NCI-H1417 treated with DMSO at 0.1 percent for 48 hours (cell line): Measurements from ENCODE around the gene HCFC2.

ENCODE experiments used
- DNase-seq: peaks from one replicate; lab custom pipeline; 2025; lab: John Stamatoyannopoulos, UW

Gene HCFC2

DNA sequence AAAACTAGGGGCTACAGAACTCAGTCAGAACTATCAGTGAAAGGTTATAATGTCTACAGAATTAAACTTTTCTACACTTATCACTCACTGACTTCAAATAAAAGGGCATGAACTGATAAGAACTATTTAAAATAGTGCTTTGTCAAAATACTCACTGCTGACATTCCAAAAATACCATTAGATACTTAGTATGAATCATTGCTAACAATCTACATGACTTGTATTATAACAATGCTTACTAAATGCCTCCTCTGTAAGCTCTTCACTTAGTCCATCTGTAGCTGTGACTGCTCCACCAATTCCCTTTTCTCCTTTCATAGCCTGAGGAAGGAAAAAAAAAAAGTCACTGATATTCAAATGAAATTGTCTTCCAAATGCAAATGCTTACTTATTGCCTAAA, 56.7 kb downstream of the HCFC2 start:
- no peak for DNase-seq

- DNase-seq, result no peak
These were observed 58.0 kb downstream of the HCFC2 start for GRCh38 chr12:104122298-104122697.

GRCh38 chr12:104126548-104126947, 62.2 kb downstream of the HCFC2 start:
- no peak for DNase-seq

- no peak for DNase-seq
These were observed 66.4 kb downstream of the HCFC2 start for GRCh38 chr12:104130760-104131159.

DNA sequence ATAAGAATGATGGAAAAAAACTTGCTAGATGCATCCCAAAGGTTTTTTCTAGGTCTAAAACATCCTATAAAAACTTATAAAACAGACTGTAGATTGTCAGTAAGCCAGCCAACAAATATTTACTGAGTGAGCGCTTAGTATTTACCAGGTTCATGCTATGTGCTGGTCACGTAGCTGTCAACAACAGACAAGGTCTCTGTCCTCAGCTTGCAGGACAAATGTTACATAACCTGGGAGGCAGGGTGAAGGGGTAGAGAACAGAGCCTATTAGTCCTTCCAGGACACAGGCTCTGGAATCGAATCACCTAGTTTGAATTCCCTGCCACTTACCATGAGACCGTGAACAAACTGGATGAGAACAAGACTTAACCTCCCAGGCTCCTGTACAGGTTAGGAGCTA, 67.3 kb downstream of the HCFC2 start:
- no peak for DNase-seq

- DNase-seq, result peak; percentile 67
These were observed 68.1 kb downstream of the HCFC2 start for GRCh38 chr12:104132351-104132956.

- DNase-seq, result no peak
These were observed 69.0 kb downstream of the HCFC2 start for GRCh38 chr12:104133321-104133720.

GRCh38 chr12:104133866-104134265, 69.5 kb downstream of the HCFC2 start:
- DNase-seq, result no peak

GRCh38 chr12:104134882-104135281, 70.6 kb downstream of the HCFC2 start:
- DNase-seq, result no peak

- no peak for DNase-seq
These were observed 72.2 kb downstream of the HCFC2 start for GRCh38 chr12:104136577-104136976.

- DNase-seq, result no peak
These were observed 72.9 kb downstream of the HCFC2 start for GRCh38 chr12:104137001-104137901.

GRCh38 chr12:104137902-104138796, 73.8 kb downstream of the HCFC2 start, which contains the start of gene NFYB:
NFYB (minus strand) TSS chr12:104138210; CDS start chr12:104135453, 2,757 bp downstream.
- DNase-seq, result peak; percentile 92

- DNase-seq, result no peak
These were observed 74.4 kb downstream of the HCFC2 start for GRCh38 chr12:104138797-104139152.

DNA sequence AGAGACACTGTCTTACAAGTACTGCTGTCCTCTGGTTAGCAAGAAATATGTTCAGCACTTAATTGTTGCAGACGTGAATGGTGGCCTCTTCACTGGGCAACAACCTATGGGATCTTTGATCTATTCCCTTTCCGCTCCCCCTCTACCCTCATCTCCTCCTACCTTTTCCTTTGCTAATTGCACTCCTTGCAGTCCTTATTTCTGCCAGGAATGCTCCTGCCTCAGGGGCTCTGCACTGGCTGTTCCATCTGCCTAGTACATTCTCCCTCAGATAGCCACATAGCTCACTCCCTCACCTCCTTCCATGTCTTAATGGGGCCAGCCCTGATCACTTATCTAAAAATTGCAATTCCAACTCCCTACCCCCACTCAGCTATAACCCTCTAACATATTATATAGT, 78.2 kb downstream of the HCFC2 start:
- DNase-seq, result no peak

GRCh38 chr12:104143002-104143401, 78.7 kb downstream of the HCFC2 start:
- DNase-seq, result no peak

DNA sequence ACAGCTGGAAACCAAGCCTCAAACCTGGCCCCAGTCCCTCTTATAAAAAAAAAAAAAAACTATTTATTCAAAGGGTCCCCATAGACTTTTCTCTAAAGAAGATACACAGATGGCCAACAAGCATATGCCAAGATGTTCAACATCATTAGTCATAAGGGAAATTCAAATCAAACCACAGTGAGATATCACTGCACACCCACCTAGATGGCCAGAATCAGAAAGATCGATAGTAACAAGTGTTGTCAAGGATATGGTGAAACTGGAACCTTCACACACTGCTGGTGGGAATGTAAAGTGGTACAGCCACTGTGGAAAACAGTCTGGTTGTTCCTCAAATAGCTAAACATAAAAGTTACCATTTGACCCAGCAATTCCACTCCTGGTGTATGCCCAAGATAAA, 79.6 kb downstream of the HCFC2 start:
- DNase-seq, result no peak

- no peak for DNase-seq
These were observed 83.0 kb downstream of the HCFC2 start for GRCh38 chr12:104147346-104147745.

GRCh38 chr12:104150416-104150815, 86.1 kb downstream of the HCFC2 start:
- no peak for DNase-seq

DNA sequence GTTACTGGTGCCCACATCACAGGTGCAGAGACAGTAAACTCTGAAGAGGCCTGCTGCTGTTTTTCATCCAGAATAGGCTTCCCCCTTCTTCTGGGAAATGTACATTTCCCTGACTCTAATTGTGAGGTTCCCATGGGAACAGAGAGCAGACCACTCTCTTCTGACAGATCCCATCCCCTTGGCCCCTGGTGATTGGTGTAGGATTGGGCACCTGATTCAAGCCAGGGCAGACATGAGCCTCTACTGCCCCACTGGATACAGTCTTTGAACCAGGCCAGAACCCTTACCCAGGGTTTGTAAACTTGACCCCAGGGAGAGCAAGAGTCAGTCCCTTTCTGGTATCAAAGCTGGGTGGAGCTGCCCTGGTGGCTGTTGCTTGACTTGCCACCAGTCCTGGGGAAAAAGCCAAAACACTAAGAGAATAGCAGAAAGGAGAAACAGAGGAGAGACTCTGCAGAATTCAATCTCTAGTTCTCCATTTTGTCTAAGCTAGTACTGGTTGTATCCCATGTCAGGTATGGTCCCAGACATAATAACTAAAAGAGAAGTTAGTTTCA, 88.4 kb downstream of the HCFC2 start:
- no peak for DNase-seq

- no peak for DNase-seq
These were observed 90.0 kb downstream of the HCFC2 start for GRCh38 chr12:104154286-104154685.

DNA sequence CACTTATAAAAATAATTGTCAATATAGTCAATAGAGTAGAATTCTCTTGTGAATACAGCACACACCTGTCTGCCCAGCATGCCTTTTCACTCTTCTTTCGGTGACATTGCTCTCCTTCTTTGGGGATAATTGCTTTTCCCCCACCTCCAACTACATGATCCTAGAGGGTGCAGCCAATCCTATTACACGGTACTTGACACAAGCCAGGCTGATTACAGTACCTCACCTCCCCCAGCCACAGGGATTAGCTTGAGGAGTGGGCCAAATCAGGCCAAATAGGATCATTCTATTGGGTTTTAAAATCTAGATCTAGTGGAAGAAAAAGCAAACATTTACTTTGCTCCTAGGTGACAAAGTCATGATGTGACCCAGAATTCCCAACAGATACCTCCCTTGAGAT, 90.5 kb downstream of the HCFC2 start:
- DNase-seq, result peak; percentile 97
